ENCODE results near the gene SMOC2.

Gene SMOC2

DNA sequence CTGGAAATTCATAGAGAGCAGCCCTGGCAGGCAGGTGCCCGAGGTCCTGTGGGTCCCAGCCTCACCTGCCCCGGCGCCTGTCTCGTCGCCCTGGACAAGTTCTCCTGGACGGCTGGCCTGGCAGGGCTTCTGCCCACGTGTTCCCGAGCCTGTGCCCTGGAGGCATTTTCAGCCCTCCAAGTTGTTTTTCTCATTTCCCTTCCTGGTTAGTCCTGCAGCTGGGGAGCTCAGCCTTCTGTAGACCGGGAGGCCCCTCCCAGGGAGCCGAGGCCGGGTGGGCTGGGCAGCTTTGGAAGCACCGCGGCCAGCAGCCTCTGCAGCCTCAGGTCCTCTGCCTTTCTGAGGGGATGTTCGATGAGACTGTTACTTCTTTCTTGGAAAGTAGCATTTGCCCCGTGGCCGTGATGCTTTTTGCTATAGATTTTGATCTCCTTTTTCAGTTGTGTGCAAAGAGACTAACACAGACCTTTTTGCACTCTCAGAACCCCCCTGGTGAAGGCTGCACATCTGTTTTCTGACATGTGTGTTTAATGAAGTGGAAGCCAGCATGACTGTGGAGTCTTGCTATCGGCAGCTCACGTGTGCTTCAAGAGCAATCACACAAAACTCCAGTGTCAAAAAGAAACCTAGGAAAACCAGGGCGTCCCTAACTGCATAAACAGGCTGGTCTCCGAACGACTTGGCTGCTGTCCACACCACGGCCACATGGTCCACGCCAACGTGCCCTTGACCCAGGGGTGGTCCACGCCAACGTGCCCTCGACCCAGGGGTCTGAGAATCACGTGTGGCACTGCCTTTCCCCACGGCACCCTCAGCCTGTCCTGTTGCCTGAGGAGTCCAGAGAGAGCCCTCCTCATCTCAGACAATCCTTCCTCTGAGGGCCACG lies 207.5 kb downstream of the SMOC2 start:
- peaks cover 15% of the 10 kb centered on the region for H3K4me1 ChIP-seq (ENCODE audit: control insufficient read depth, insufficient read depth, low read length)
- peaks cover 15% of the 10 kb centered on the region for H3K27me3 ChIP-seq (replicated peaks; ENCODE audit: control insufficient read depth, insufficient read depth, low read length)
- no peak overlapping the region for H3K9ac ChIP-seq (ENCODE audit: low read length)
- H3K9me3 ChIP-seq (ENCODE audit: control insufficient read depth, low read length), result no peaks in the 10 kb centered on the region
- H3K36me3 ChIP-seq (ENCODE audit: control insufficient read depth, insufficient read depth, low read length, severe bottlenecking), result no peaks in the 10 kb centered on the region
- peak overlapping the region; percentile 38 for H3K4me3 ChIP-seq (ENCODE audit: low read length)
- no peak for DNase-seq (ENCODE audit: low read depth)

DNA sequence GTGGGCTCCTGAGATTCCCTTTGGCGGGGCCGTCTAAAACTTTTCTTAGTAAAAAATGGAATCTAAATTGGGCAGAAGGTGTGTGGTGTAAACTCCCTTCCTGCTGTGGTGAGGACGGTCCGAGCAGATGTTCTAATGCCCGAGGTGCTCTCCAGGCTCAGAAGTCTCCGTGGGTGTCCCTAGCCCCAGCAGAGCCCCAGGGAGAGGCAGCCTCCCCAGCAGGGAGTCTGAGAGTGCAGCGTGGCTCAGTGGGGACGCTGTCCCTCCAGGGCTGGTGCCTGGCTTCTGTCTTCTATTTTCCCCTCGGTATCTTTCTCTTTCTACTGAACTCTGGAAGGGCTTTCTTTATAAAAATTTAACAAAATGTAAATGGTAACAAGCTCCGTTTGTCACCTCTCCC lies 208.2 kb downstream of the SMOC2 start:
- no peaks in the 10 kb centered on the region for H3K36me3 ChIP-seq (ENCODE audit: control insufficient read depth, insufficient read depth, low read length, severe bottlenecking)
- H3K9me3 ChIP-seq (ENCODE audit: control insufficient read depth, low read length), result no peaks in the 10 kb centered on the region
- peaks cover 15% of the 10 kb centered on the region for H3K27me3 ChIP-seq (replicated peaks; ENCODE audit: control insufficient read depth, insufficient read depth, low read length)
- no peak overlapping the region for H3K9ac ChIP-seq (ENCODE audit: low read length)
- DNase-seq (ENCODE audit: low read depth), result no peak
- H3K4me1 ChIP-seq (ENCODE audit: control insufficient read depth, insufficient read depth, low read length), result peaks cover 15% of the 10 kb centered on the region
- peak overlapping the region; percentile 38 for H3K4me3 ChIP-seq (ENCODE audit: low read length)

DNA sequence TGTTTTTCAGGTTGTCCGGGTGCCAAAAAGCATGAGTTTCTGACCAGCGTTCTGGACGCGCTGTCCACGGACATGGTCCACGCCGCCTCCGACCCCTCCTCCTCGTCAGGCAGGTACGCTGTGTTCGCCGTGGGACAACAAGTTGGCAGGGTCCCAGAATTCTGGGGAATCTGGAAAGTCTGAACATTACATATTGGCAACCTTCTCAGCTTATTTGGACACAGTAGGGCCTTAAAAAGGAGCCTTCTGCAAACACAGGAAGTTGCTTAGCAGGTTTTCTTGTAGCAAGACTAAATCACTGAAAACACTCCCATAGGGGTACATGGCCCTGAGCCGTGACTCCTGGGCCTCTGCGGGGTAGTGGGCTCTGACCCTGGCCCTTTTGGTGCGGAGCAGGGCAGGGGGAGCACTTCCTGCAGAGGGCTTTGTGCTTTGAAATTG lies 209.7 kb downstream of the SMOC2 start:
- Histone ChIP-seq H3K9me3 (ENCODE audit: control insufficient read depth, low read length) (no peaks in the 10 kb centered on the region), H3K9ac (ENCODE audit: low read length) (no peak overlapping the region), H3K36me3 (ENCODE audit: control insufficient read depth, insufficient read depth, low read length, severe bottlenecking) (no peaks in the 10 kb centered on the region), H3K27me3 (replicated peaks; ENCODE audit: control insufficient read depth, insufficient read depth, low read length) (peaks cover 15% of the 10 kb centered on the region), H3K4me3 (ENCODE audit: low read length) (no peak overlapping the region), H3K4me1 (ENCODE audit: control insufficient read depth, insufficient read depth, low read length) (peaks cover 15% of the 10 kb centered on the region)
- no peak for DNase-seq (ENCODE audit: low read depth)

DNA sequence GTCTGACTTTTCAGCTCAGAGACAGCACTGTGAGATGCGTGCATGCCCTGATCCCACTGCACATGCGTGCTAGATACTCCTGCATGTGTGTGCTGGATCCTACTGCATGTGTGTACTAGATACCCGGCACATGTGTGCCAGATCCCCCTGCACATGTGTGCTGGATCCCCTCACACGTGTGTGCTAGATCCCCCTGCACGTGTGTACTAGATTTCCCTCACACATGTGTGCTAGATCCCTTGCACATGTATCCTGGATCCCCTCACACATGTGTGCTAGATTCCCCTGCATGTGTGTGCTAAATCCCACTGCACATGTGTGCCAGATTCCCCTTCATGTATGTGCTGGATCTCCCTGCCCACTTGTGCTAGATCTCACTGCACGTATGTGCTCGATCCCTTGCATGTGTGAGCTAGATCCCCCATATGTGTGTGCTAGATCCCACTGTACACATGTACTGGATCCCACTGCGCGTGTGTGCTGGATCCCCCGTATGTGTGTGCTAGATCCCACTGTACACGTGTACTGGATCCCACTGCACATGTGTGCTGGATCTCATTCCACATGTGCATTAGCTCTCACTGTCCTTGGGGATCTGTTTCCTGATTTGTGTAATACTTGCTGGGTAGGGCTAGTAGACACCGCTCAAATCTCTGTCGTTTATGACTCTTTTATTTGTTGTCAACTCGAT lies 214.6 kb downstream of the SMOC2 start:
- no peak for DNase-seq (ENCODE audit: low read depth)
- Histone ChIP-seq H3K36me3 (ENCODE audit: control insufficient read depth, insufficient read depth, low read length, severe bottlenecking) (no peaks in the 10 kb centered on the region), H3K9ac (ENCODE audit: low read length) (no peak overlapping the region), H3K4me3 (ENCODE audit: low read length) (no peak overlapping the region), H3K27me3 (replicated peaks; ENCODE audit: control insufficient read depth, insufficient read depth, low read length) (peaks cover 5% of the 10 kb centered on the region), H3K4me1 (ENCODE audit: control insufficient read depth, insufficient read depth, low read length) (no peaks in the 10 kb centered on the region), H3K9me3 (ENCODE audit: control insufficient read depth, low read length) (peaks cover 12% of the 10 kb centered on the region)

DNA sequence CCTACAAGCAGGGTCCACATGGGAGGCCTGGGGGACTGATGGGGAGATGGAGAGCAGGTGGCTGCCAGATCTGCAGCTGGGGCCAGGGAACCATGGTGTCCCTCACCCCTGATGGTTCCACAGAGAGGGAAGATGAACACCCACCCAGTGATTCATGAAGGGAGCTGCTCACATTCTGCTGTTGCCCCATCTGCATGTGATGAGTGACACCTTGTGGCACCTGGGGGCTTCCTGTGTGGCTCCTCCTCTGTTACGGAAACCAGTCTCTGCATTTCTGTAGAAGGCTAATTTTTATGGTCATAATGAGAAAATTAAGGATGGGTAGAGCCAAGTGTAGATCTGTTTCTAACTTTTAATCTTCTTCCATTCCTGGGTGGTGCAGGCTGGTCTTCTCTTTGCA lies 217.1 kb downstream of the SMOC2 start:
- Histone ChIP-seq H3K4me3 (ENCODE audit: low read length) (no peak overlapping the region), H3K9ac (ENCODE audit: low read length) (no peak overlapping the region), H3K4me1 (ENCODE audit: control insufficient read depth, insufficient read depth, low read length) (no peaks in the 10 kb centered on the region), H3K36me3 (ENCODE audit: control insufficient read depth, insufficient read depth, low read length, severe bottlenecking) (no peaks in the 10 kb centered on the region), H3K9me3 (ENCODE audit: control insufficient read depth, low read length) (peaks cover 12% of the 10 kb centered on the region), H3K27me3 (replicated peaks; ENCODE audit: control insufficient read depth, insufficient read depth, low read length) (peaks cover 5% of the 10 kb centered on the region)
- DNase-seq (ENCODE audit: low read depth), result no peak

DNA sequence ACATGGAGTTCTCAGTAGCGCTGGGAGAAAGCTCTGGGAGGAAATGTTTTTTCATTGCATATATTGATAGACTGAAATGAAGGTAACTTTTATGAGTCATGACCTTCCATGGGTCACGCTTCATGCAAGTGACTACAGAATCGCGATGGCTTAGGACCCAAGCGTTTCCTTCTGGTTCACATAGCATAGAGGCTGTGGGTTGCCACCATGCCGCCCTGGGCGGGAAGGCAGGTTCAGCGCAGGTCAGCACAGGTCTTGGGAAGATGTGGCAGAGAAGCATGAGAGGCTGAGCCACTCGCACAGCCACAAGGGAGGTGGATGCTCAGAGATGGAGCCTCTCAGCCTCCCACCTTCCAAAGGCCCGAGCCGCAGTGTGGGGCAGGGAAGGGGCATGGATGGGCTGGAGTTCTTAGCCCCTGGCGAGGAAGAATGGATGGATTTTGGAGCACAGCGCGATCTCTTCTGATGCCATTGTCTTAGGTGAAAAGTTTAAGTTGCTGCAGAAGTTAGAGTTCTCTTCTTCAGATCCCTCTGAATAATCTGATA lies 219.5 kb downstream of the SMOC2 start:
- Histone ChIP-seq H3K36me3 (ENCODE audit: control insufficient read depth, insufficient read depth, low read length, severe bottlenecking) (no peaks in the 10 kb centered on the region), H3K9me3 (ENCODE audit: control insufficient read depth, low read length) (peaks cover 12% of the 10 kb centered on the region), H3K9ac (ENCODE audit: low read length) (no peak overlapping the region), H3K27me3 (replicated peaks; ENCODE audit: control insufficient read depth, insufficient read depth, low read length) (peaks cover 5% of the 10 kb centered on the region), H3K4me3 (ENCODE audit: low read length) (no peak overlapping the region), H3K4me1 (ENCODE audit: control insufficient read depth, insufficient read depth, low read length) (no peaks in the 10 kb centered on the region)
- DNase-seq (ENCODE audit: low read depth), result no peak

DNA sequence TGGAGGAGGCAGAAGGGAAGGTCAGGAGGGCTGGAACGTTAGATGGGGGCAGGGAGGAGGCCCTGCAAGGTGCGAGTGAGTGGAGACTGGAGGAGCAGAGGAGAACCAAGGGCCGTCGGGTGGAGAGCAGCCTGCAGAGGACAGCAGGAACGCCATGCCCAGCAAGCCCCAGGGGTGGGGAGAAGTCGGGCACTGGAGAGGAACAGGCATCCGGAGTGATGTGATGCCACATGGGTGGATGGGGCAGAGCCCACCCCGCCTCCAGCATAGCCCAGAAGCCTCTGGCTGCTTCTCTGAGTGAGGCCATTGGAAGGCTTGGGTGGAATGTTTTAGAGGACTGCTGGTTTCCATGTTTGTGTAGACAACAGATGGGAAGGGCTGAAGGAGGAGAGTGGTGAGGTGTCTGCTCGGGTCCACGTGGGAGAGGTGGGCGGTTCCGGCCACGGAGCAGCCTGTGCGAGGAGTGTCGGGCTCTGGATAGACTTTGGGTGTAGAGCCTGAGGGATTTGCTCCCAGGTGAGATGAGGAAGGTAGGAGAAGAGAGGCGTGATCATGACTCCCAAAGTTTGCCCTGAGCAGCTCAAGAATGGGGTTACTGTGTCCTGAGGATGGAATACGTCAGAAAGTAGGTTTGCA lies 221.4 kb downstream of the SMOC2 start:
- Histone ChIP-seq H3K9me3 (ENCODE audit: control insufficient read depth, low read length) (peaks cover 8% of the 10 kb centered on the region), H3K9ac (ENCODE audit: low read length) (no peak overlapping the region), H3K4me1 (ENCODE audit: control insufficient read depth, insufficient read depth, low read length) (no peaks in the 10 kb centered on the region), H3K4me3 (ENCODE audit: low read length) (no peak overlapping the region), H3K27me3 (replicated peaks; ENCODE audit: control insufficient read depth, insufficient read depth, low read length) (peaks cover 5% of the 10 kb centered on the region), H3K36me3 (ENCODE audit: control insufficient read depth, insufficient read depth, low read length, severe bottlenecking) (no peaks in the 10 kb centered on the region)
- no peak for DNase-seq (ENCODE audit: low read depth)

DNA sequence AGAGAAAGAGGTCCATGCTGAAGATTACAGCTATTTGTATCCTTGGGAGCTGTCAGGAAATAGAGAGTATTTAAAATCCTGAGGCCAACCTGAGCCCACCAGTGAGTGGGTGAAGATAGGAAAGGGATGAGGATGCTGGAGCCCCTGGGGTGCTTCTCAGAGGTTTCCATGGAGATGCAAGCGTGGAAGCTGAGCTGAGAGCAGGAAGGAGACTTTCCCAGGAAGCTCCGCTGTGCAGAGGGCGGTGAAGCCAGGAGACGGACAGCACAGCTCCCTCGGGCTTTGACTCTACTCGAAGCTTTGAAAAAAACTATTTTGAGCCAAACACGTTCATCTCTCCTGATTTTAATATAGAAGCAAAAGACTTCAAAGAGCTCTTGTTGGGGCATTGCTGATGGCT lies 222.1 kb downstream of the SMOC2 start:
- Histone ChIP-seq H3K36me3 (ENCODE audit: control insufficient read depth, insufficient read depth, low read length, severe bottlenecking) (no peaks in the 10 kb centered on the region), H3K27me3 (replicated peaks; ENCODE audit: control insufficient read depth, insufficient read depth, low read length) (no peaks in the 10 kb centered on the region), H3K9me3 (ENCODE audit: control insufficient read depth, low read length) (peaks cover 2% of the 10 kb centered on the region), H3K9ac (ENCODE audit: low read length) (no peak overlapping the region), H3K4me3 (ENCODE audit: low read length) (no peak overlapping the region), H3K4me1 (ENCODE audit: control insufficient read depth, insufficient read depth, low read length) (no peaks in the 10 kb centered on the region)
- DNase-seq (ENCODE audit: low read depth), result no peak

DNA sequence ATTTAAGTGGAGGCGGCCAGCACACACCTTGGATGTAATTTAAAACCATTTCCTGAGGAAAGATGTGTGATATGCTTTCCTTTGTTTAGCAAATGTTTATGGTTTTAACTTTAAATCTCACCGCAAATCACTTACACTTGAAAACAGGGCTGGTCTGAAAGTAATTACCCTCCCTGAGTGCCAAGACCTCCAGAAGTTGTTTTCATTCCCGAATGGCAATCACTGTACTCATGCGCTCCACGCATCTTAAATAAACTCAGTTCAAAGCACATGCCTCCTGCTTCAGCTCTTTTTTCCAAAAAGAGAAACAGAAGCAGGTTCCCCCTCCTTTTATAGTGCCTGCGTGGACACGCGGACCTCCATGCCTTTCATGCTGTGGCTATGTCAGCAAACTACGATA lies 224.0 kb downstream of the SMOC2 start:
- Histone ChIP-seq H3K9me3 (ENCODE audit: control insufficient read depth, low read length) (no peaks in the 10 kb centered on the region), H3K9ac (ENCODE audit: low read length) (no peak overlapping the region), H3K36me3 (ENCODE audit: control insufficient read depth, insufficient read depth, low read length, severe bottlenecking) (no peaks in the 10 kb centered on the region), H3K4me1 (ENCODE audit: control insufficient read depth, insufficient read depth, low read length) (no peaks in the 10 kb centered on the region), H3K27me3 (replicated peaks; ENCODE audit: control insufficient read depth, insufficient read depth, low read length) (no peaks in the 10 kb centered on the region), H3K4me3 (ENCODE audit: low read length) (no peak overlapping the region)
- no peak for DNase-seq (ENCODE audit: low read depth)

DNA sequence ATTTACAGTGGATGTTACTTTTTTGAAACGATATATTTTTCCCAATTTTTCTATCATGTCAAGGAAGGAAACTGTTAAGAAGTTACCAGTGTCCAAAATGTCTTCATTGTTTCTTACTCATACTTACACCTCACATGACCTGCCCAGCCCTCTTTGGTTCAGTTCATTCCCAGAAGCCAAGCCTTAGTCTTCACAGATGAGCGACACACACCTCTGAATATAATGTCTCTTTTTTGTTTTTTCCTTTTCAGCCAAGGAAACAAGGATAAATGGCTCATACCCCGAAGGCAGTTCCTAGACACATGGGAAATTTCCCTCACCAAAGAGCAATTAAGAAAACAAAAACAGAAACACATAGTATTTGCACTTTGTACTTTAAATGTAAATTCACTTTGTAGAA lies 225.2 kb downstream of the SMOC2 start:
- H3K36me3 ChIP-seq (ENCODE audit: control insufficient read depth, insufficient read depth, low read length, severe bottlenecking), result no peaks in the 10 kb centered on the region
- H3K4me3 ChIP-seq (ENCODE audit: low read length), result no peak overlapping the region
- no peaks in the 10 kb centered on the region for H3K27me3 ChIP-seq (replicated peaks; ENCODE audit: control insufficient read depth, insufficient read depth, low read length)
- H3K4me1 ChIP-seq (ENCODE audit: control insufficient read depth, insufficient read depth, low read length), result no peaks in the 10 kb centered on the region
- DNase-seq (ENCODE audit: low read depth), result no peak
- H3K9ac ChIP-seq (ENCODE audit: low read length), result no peak overlapping the region
- H3K9me3 ChIP-seq (ENCODE audit: control insufficient read depth, low read length), result no peaks in the 10 kb centered on the region
